SU-DHL-6 (cell line): Measurements from ENCODE around the gene PAN3.

Experiments used
- EZH2phosphoT487 ChIP-seq: fragments of 200-600 bp; sonication (generic), shearing (Covaris generic); conservative IDR thresholded peaks from 2 replicates; pipeline ENCODE4 v1.6.1; 2018; ENCODE audit warnings: mild to moderate bottlenecking, antibody characterized with exemption, low read length, moderate library complexity, mixed read lengths
- TF ChIP-seq, protein P1 (sequence below): fragments of 200-600 bp; sonication (generic); IDR thresholded peaks from one replicate; pipeline ENCODE4 v1.5.1; 2017; ENCODE audit warnings: antibody characterized with exemption, mild to moderate bottlenecking, low read length, moderate library complexity; ENCODE audit not compliant: insufficient read depth, poor library complexity, severe bottlenecking

DNA sequence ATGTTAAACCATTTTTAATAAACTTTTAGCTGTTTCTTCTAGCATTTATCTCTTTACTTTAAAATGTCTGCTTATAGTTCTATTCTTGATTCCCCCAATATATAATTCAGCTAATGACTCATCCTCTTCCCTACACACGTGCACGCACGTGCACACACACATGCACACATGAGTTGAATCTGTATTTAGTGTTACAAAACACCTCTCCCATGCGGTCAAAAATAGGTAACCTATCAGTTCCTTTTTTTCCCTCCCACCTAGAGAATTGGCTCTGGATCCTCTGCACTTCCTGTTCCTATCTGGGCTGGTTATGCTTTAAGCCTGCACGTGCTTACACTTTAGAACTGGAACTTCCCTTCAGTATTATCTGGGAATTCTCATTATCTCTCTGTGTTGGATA is 144.1 kb downstream of the PAN3 start:
- TF ChIP-seq, protein P1, sequence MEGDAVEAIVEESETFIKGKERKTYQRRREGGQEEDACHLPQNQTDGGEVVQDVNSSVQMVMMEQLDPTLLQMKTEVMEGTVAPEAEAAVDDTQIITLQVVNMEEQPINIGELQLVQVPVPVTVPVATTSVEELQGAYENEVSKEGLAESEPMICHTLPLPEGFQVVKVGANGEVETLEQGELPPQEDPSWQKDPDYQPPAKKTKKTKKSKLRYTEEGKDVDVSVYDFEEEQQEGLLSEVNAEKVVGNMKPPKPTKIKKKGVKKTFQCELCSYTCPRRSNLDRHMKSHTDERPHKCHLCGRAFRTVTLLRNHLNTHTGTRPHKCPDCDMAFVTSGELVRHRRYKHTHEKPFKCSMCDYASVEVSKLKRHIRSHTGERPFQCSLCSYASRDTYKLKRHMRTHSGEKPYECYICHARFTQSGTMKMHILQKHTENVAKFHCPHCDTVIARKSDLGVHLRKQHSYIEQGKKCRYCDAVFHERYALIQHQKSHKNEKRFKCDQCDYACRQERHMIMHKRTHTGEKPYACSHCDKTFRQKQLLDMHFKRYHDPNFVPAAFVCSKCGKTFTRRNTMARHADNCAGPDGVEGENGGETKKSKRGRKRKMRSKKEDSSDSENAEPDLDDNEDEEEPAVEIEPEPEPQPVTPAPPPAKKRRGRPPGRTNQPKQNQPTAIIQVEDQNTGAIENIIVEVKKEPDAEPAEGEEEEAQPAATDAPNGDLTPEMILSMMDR, result no peak
- TF ChIP-seq EZH2phosphoT487, result no peak
